Measurements from ENCODE around the gene THADA.

GRCh38 chr2:43202289-43202688 is 393.5 kb downstream of the THADA start:
- TF ChIP-seq NFATC4 (CRISPR knock-in tag; IDR thresholded peaks at IDR 0.05) (no peak), ZNF423 (CRISPR knock-in tag; IDR thresholded peaks at IDR 0.05) (no peak), MAX (CRISPR knock-in tag; IDR thresholded peaks at IDR 0.05) (no peak), ZNF416 (CRISPR knock-in tag; IDR thresholded peaks at IDR 0.05) (no peak), CREB1 (CRISPR knock-in tag; IDR thresholded peaks at IDR 0.05) (no peak), E2F4 (CRISPR knock-in tag; IDR thresholded peaks at IDR 0.05; ENCODE audit: borderline replicate concordance, low read depth) (no peak)
- TF ChIP-seq, protein P1, sequence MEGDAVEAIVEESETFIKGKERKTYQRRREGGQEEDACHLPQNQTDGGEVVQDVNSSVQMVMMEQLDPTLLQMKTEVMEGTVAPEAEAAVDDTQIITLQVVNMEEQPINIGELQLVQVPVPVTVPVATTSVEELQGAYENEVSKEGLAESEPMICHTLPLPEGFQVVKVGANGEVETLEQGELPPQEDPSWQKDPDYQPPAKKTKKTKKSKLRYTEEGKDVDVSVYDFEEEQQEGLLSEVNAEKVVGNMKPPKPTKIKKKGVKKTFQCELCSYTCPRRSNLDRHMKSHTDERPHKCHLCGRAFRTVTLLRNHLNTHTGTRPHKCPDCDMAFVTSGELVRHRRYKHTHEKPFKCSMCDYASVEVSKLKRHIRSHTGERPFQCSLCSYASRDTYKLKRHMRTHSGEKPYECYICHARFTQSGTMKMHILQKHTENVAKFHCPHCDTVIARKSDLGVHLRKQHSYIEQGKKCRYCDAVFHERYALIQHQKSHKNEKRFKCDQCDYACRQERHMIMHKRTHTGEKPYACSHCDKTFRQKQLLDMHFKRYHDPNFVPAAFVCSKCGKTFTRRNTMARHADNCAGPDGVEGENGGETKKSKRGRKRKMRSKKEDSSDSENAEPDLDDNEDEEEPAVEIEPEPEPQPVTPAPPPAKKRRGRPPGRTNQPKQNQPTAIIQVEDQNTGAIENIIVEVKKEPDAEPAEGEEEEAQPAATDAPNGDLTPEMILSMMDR (IDR thresholded peaks at IDR 0.05), result no peak
- TF ChIP-seq, protein P2, sequence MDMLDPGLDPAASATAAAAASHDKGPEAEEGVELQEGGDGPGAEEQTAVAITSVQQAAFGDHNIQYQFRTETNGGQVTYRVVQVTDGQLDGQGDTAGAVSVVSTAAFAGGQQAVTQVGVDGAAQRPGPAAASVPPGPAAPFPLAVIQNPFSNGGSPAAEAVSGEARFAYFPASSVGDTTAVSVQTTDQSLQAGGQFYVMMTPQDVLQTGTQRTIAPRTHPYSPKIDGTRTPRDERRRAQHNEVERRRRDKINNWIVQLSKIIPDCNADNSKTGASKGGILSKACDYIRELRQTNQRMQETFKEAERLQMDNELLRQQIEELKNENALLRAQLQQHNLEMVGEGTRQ (CRISPR knock-in tag; IDR thresholded peaks at IDR 0.05), result no peak
- TF ChIP-seq, protein P3, sequence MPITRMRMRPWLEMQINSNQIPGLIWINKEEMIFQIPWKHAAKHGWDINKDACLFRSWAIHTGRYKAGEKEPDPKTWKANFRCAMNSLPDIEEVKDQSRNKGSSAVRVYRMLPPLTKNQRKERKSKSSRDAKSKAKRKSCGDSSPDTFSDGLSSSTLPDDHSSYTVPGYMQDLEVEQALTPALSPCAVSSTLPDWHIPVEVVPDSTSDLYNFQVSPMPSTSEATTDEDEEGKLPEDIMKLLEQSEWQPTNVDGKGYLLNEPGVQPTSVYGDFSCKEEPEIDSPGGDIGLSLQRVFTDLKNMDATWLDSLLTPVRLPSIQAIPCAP (CRISPR knock-in tag; IDR thresholded peaks at IDR 0.05), result no peak
- TF ChIP-seq, protein P4, sequence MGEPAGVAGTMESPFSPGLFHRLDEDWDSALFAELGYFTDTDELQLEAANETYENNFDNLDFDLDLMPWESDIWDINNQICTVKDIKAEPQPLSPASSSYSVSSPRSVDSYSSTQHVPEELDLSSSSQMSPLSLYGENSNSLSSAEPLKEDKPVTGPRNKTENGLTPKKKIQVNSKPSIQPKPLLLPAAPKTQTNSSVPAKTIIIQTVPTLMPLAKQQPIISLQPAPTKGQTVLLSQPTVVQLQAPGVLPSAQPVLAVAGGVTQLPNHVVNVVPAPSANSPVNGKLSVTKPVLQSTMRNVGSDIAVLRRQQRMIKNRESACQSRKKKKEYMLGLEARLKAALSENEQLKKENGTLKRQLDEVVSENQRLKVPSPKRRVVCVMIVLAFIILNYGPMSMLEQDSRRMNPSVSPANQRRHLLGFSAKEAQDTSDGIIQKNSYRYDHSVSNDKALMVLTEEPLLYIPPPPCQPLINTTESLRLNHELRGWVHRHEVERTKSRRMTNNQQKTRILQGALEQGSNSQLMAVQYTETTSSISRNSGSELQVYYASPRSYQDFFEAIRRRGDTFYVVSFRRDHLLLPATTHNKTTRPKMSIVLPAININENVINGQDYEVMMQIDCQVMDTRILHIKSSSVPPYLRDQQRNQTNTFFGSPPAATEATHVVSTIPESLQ (CRISPR knock-in tag; IDR thresholded peaks at IDR 0.05), result no peak
